IPS-18c (cell line): Measurements from ENCODE around the gene RADIL.
A peak's percentile ranks its signal among the peaks of the same experiment; 100 is the strongest.
"Not testable (repeated sequence)": the region's sequence is repeated elsewhere in the genome, so short reads cannot be mapped to it uniquely, and the experiment has no call there.

ENCODE experiments used
- H3K4me3 ChIP-seq: 2 replicates; pipeline ENCODE4 v1.7.0; 2013; ENCODE audit warnings: low read depth, mild to moderate bottlenecking, low read length, moderate library complexity; ENCODE audit not compliant: insufficient read depth
- H3K9me3 ChIP-seq: one replicate; pipeline ENCODE4 v1.6.1; 2013; ENCODE audit warnings: mild to moderate bottlenecking, low read length, moderate library complexity; ENCODE audit not compliant: control insufficient read depth, insufficient read depth

The RADIL gene, protein sequence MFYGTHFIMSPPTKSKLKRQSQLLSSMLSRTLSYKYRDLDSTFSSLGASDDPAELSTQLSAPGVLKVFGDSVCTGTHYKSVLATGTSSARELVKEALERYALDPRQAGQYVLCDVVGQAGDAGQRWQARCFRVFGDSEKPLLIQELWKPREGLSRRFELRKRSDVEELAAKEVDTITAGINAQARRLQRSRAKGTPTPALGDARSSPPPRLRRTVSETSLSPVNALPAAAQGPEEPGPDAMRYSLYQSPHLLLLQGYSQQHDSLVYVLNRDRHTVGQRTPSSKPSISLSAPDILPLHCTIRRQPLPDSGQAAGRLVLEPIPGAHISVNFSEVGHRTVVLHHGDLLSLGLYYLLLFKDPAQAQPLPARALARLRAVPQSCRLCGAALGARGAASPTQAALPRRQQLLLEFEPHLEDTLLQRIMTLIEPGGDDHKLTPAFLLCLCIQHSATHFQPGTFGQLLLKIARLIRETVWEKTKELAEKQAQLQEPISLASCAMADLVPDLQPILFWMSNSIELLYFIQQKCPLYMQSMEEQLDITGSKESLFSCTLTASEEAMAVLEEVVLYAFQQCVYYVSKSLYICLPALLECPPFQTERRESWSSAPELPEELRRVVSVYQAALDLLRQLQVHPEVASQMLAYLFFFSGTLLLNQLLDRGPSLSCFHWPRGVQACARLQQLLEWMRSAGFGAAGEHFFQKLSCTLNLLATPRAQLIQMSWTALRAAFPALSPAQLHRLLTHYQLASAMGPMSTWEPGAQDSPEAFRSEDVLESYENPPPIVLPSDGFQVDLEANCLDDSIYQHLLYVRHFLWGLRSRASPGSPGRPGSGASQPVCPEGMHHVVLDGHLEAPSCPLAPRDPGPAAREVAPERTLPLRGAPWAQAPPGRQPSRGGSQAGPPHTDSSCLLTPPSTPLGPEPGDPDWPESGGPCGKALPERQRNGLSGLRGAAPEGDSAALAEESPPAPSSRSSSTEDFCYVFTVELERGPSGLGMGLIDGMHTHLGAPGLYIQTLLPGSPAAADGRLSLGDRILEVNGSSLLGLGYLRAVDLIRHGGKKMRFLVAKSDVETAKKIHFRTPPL

DNA sequence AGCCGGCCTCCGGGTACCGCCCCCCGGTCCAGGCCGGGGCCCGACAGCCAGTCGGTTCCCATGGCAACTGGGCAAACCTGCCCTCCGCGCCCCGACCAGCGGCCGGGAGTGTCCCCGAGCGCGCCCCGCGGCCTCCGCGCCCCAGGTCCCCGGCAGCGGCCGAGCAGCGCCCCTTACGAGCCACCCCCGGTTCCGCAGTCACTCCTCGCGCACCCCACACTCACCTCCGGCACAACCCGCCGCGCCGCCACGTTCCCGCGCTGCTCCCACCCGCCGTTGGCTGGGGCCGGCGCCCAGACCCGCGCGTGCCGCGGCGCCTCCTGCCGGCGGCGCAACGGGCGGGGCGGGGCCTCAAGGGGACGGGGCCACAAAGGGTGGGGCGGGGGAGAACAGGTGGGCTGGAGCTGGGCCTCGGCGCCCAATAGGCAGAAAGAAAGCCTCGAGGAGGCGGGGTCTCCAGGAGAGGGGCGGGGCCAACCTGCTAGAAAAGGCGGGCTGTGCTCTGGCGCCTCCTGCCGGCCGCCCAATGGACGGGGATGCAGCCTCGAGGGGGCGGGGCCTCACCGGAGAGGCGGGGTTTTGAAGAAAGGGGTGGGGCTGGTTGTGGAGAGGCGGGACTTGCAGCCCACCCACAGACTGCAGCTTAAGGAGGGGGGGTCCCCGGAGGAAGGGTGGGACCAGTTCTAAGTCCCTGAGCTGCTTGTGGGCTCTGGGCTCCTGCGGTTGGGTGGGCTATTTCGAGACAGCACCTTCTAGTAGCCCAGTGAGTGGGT, at the start of gene RADIL:
TSS of gene RADIL (minus strand) at position 345 of the 773 bp plus-strand sequence. CDS start 5,577 bp downstream, outside the sequence.
- H3K4me3 ChIP-seq: peak within 1 kb of the TSS; percentile 70
- H3K9me3 ChIP-seq: no peaks in the 10 kb centered on the region

DNA sequence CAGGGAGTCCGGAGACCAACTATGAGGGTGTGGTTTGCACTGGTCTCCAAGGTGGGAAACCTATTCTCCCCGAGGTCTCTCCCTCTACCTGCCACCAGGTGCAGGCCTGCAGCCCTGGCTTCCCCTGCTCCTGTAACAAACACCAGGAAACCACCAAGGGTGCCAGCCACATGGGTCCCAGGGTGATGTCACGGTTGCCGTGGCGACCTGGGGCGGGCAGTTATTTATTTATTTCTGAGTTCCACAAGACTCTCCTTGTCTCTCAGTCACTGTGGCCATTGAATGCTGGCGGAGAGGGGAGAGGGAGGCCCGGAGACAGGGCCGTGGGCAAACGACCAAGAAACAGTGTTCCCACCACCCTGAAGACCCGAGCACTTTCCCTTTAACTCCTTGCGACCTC, 48.4 kb upstream of the RADIL start:
- no peak overlapping the region for H3K4me3 ChIP-seq

DNA sequence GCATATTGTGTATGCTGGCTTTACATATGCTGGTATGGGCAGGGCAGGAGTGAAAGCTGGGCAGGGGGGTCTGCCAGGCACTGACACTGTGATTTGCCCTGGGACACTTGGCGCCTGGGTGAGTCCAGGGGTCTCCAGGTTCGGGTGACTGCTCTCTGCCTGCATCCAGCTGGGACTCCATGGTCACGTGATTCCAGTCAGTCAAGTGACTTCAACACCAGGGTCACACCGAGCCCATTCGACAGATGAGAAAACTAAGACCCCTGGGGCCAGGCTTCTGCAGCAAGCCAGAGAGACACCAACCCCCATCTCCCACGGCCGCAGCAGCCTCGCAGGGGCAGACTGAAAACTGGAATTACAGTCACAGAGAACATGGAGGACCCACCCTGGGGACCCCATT, 45.5 kb upstream of the RADIL start:
- Histone ChIP-seq H3K9me3 (no peaks in the 10 kb centered on the region), H3K4me3 (no peak overlapping the region)

More for the DNA sequence above, 48.4 kb upstream of the RADIL start:
- H3K9me3 ChIP-seq: peaks cover 2% of the 10 kb centered on the region

DNA sequence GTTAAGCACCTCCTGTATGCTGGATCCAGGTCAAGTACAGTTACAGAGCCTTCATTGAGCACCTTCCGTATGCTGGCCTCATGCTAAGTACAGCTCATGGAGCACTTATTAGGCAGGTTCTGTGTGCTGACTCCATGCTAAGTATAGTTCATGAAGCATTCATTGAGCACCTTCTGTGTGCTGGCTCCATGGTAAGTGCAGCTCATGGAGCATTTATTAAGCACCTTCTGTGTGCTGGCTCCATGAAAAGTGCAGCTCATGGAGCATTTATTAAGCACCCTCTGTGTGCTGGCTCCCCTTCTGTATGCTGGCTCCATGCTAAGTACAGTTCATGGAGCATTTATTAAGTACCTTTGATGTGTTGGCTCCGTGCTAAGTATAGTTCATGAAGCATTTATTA, 44.9 kb upstream of the RADIL start:
- H3K9me3 ChIP-seq: no peaks in the 10 kb centered on the region
- H3K4me3 ChIP-seq: no peak overlapping the region

DNA sequence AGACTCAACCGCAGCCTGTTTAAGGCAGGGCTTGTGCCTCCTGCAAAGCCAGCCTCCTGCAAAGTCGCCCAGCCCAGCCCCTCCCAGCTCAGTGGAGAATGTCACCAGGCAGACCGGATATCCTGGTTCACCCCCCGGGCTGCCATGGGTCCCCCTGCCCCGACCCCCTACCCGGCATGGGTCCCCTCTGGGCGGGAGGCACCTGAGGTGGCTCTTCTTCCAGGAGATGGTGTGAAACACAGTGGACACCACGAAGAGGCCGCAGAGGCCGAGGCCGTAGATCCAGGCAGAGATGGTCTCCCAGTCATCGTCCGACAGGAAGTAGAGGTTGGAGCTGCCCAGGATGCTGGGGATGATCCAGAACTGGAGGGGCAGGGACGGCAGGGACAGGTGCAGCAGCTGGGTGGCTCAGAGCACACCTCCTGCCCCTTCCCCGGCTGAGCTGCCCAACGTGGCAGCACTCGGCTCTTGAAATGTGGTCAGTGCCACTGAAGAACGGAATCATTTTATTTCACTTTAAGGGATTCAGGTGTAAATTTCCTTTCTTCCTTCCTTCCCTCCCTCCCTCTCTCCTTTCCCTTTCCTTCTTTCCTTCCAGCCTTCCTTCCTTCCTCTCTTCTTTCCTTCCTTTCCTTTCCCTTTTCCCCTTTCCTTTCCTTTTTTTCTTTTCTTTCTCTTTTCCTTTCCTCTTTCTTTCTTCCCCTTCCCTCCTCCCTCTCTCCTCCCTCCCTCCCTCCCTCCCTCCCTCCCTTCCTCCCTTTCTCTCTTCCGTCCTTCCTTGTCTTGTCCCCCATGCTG, 36.7 kb upstream of the RADIL start:
- no peak overlapping the region for H3K4me3 ChIP-seq
- peaks cover 2% of the 10 kb centered on the region for H3K9me3 ChIP-seq

DNA sequence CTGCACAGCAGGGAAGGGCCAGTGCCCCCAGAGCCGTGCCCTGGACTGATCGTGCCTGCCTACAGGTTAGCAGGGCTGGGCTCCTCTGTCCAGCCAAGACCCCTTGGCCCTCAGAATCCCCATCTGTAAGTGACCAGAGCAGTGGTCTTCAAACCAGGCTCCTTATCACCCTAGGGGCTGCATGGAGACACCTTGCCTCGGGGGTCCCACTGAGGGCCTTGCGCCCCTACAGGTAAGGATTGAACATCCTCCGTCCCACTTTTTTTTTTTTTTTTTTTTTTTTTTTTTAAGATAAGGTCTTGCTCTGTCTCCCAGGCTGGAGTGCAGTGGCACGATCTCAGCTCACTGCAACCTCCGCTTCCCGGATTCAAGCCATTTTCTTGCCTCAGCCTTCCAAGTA, 32.6 kb upstream of the RADIL start:
- H3K4me3 ChIP-seq: no peak overlapping the region

DNA sequence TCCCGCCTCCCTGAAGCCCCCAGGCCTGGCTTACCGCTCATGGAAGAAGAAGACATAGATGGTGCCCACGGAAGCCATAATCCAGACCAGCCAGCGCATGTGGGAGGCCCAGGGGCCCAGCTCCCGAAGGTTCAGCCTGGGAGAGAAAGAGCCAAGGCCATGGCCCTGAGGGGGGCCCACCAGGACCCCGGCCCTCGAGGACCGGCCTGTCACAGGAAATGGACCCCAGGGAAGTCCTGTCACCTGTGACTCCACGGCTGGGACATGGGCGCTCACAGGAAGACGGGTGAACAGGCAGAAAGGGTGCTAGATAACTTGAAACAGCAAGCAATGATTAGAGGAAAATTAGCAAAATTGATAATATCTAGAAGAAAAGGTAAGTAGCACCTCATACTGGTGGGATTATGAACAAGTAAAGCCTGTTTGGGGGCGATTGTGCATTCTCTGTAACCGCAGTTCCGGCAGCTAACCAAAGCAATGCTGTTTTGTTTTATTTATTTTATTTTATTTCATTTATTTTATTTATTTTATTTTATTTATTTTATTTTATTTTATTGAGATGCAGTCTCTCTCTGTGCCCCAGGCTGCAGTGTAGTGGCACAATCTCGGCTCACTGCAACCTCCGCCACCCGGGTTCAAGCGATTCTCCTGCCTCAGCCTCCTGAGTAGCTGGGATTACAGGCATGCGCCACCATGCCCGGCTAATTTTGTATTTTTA, 27.8 kb upstream of the RADIL start:
- peaks cover 2% of the 10 kb centered on the region for H3K9me3 ChIP-seq
- no peak overlapping the region for H3K4me3 ChIP-seq

More for the DNA sequence above, 32.6 kb upstream of the RADIL start:
- peaks cover 2% of the 10 kb centered on the region for H3K9me3 ChIP-seq

DNA sequence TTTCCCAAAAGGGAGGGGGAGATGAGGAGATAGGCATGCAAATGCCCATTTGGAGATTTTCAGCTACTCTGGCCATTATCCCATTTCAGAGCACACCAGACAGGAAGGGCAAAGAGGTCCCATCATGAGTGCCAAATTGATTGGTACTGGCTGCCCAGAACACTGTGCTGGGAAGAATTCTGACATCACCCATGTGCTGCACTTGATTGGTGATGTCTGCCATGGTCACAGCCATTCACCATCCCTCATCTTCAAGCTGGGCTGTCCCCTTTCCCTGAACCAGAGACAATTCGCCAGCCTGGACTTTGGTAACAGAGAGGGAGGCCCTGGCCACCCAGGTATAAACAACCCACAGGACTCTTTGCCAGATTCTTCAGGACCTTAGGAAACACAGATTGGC, 23.2 kb upstream of the RADIL start:
- Histone ChIP-seq H3K9me3 (peaks cover 4% of the 10 kb centered on the region), H3K4me3 (no peak overlapping the region)

DNA sequence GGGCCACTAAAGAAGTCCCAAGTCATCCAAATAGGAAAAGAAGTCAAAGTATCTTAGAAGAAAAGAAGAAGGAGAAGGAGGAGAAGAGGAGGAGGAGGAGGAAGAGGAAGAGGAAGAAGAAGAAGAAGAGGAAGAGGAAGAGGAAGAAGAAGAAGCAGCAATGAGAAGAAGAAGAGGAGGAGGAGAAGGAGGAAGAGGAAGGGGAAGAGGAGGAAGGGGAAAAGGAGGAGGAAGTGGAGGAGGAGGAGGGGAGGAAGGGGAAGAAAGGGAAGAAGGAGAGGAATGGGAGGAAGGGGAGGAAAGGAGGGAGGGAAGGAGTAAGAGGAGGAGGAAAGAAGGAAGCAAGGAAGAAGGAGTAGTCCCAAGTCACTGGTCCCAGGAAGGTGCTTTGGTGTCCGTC, 21.7 kb upstream of the RADIL start:
- Histone ChIP-seq H3K9me3 (peaks cover 4% of the 10 kb centered on the region), H3K4me3 (no peak overlapping the region)

DNA sequence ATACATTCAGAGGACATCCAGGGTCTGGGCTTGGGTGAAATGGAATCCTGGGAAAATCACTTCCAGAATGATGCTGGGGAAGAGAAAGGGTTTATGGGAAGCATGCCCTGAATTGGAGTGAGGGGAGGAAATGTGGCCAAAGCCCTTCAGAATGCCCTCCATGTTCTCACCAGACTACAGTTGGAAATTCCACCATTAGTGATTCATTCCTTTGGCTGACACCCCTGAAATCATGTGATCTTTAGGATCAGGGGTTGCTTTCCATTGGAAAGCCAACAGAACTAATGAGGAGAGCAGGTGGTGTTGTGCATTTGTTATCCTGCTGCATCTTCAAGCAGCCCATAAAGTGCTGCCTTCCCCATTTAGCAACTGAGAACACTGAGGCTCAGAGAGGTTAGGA, 20.8 kb upstream of the RADIL start:
- Histone ChIP-seq H3K4me3 (no peak overlapping the region), H3K9me3 (peaks cover 4% of the 10 kb centered on the region)

DNA sequence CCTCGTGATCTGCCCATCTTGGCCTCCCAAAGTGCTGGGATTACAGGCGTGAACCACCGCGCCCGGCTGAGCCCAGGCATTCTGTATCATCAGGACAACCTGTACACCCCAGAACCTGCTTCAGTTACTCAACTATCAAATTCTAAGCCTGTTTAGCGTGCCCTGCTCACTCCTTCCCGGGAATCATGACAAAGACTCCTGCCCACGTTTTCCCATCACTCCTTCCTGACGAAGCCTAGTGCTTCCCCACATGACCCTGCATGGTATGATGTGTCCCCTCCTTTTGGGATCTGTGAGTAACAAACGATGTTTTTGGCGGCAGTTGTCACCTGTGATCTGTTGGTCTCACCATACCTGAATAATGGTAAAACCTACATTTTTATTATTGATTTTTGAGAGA, 12.2 kb upstream of the RADIL start:
- Histone ChIP-seq H3K4me3 (no peak overlapping the region), H3K9me3 (peaks cover 3% of the 10 kb centered on the region)

DNA sequence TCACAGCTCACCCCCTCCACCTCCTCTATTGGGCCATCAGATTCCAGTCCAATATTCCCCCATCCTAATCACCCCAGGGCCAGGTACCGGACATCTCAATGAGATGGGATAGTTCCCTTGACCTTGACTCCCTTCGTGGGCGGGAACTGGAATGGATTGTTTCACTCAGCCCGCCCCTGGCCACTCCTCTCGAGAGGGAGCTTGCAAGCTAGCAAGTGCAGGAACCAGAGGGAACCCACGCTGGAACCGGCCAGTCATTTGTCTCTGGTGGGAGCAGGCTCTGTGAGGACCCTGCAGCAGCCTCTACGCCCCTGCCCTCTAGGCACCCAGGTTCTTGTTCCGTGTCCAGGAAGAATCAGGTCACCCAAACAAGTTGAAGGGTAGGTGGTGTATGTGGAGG, 11.0 kb upstream of the RADIL start:
- peaks cover 3% of the 10 kb centered on the region for H3K9me3 ChIP-seq
- H3K4me3 ChIP-seq: no peak overlapping the region

DNA sequence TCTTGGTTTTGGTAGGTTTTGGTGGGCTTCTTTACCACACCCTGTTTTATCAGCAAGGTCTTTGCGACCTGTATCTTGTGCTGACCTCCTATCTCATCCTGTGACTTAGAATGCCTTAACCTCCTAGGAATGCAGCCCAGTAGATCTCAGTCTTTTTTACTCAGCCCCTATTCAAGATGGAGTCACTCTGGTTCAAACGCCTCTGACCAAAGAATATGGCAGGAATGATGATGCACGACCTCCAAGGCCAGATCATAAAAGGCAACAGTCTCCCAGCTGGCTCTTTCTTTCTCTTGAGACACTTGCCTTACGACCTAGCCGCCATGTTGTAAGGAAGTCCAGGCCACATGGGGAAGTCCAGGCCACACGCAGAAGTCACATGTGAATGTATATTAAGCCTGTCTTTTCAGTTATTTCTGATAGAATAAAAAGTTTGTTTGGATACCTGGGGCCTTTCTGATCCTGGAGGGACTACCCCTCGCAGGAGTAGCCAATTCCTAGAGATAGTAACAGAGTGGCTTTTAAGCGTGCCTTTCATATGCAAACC, 10.5 kb upstream of the RADIL start:
- H3K4me3 ChIP-seq: no peak overlapping the region
- H3K9me3 ChIP-seq: peaks cover 3% of the 10 kb centered on the region

DNA sequence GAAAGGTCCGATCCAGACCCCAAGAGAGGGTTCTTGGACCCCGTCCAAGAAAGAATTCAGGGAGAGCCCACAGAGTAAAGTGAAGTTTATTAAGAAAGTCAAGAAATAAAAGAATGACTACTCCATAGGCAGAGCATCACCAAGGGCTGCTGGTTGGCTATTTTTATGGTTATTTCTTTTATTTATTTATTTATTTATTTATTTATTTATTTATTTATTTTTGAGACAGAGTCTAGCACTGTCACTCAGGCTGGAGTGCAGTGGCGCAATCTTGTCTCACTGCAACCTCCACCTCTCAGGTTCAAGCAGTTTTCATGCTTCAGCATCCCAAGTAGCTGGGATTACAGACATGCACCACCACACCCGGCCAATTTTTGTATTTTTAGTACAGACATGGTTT, 9.7 kb upstream of the RADIL start:
- H3K4me3 ChIP-seq, H3K9me3 ChIP-seq: not testable (repeated sequence)

DNA sequence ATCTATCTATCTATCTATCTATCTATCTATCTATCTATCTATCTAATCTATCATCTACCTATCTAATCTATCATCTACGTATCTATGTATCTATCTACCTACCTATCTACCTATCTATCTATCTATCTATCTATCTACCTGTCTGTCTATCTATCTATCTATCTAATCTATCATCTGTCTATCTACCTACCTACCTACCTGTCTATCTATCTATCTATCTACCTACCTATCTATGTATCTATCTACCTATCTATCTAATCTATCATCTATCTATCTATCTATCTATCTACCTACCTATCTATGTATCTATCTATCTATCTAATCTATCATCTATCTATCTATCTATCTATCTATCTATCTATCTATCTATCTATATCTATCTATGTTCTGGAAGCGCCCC, 8.0 kb upstream of the RADIL start:
- not testable (repeated sequence) for H3K4me3 ChIP-seq

DNA sequence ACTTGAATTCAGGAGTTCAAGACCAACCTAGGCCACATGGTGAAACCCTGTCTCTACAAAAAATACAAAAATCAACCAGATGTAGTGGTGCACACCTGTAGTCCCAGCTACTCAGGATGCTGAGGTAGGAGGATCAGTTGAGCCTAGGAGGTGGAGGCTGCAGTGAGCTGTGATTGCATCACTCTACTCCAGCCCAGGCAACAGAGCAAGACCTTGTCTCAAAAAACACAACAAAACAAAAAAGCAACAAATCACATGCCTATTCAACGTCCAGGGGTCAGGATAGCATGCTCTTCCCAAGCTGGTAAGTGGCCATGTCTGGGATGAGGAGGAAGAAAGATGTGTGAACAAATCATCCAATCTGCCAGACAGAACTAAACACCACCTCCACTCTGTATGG, 6.2 kb upstream of the RADIL start:
- no peaks in the 10 kb centered on the region for H3K9me3 ChIP-seq
- no peak overlapping the region for H3K4me3 ChIP-seq

More for the DNA sequence above, 8.0 kb upstream of the RADIL start:
- H3K9me3 ChIP-seq: not testable (repeated sequence)
